ENCODE data around the gene USP43.

DNA sequence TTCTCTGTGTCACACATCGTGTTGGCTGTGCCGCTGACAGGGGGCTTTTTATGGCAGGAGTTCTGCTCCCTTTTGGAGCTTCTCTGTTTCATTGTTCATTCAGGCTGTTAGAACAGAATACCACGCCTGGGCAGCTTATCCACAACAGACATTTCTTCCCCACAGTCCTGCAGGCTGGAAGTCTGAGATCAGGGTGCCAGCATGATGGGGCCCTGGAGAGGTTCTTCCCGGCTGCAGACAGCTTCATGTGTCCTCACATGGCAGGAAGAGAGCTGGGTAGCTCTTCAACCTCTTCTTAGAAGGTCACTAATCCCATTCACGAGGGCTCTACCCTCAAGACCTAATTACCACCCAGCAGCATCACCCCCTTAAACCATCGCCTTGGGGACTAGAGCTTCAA, 81.0 kb downstream of the USP43 start:
- TF ChIP-seq, protein P1, sequence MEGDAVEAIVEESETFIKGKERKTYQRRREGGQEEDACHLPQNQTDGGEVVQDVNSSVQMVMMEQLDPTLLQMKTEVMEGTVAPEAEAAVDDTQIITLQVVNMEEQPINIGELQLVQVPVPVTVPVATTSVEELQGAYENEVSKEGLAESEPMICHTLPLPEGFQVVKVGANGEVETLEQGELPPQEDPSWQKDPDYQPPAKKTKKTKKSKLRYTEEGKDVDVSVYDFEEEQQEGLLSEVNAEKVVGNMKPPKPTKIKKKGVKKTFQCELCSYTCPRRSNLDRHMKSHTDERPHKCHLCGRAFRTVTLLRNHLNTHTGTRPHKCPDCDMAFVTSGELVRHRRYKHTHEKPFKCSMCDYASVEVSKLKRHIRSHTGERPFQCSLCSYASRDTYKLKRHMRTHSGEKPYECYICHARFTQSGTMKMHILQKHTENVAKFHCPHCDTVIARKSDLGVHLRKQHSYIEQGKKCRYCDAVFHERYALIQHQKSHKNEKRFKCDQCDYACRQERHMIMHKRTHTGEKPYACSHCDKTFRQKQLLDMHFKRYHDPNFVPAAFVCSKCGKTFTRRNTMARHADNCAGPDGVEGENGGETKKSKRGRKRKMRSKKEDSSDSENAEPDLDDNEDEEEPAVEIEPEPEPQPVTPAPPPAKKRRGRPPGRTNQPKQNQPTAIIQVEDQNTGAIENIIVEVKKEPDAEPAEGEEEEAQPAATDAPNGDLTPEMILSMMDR (IDR thresholded peaks at IDR 0.05 in 8 of 11, conservative IDR thresholded peaks at IDR 0.05 in 3 of 11), result no peak
- TF ChIP-seq POLR2A (IDR thresholded peaks at IDR 0.05), result no peak

All from spleen (tissue), 7 donors.